Parathyroid adenoma (tissue), 2 donors: ENCODE measurements around the gene SLC25A48.
"Not testable (repeated sequence)": the region's sequence is repeated elsewhere in the genome, so short reads cannot be mapped to it uniquely, and the experiment has no call there.

ENCODE experiments used
- H2AFZ ChIP-seq: fragments of 300-600 bp; sonication (generic); one replicate; pipeline ENCODE4 v1.7.0; 2017; ENCODE audit warnings: antibody characterized with exemption, mild to moderate bottlenecking
- H3K27ac ChIP-seq: fragments of 300-600 bp; sonication (generic); one replicate; pipeline ENCODE4 v1.7.0; 2017
- H3K27me3 ChIP-seq: fragments of 300-600 bp; sonication (generic); one replicate; pipeline ENCODE4 v1.7.0; 2017; ENCODE audit warnings: low read length; ENCODE audit not compliant: control insufficient read depth, insufficient read depth
- H3K36me3 ChIP-seq: fragments of 300-600 bp; sonication (generic); one replicate; pipeline ENCODE4 v1.7.0; 2017; ENCODE audit warnings: low read length; ENCODE audit not compliant: control insufficient read depth, insufficient read depth
- H3K4me1 ChIP-seq: fragments of 300-600 bp; sonication (generic); one replicate; pipeline ENCODE4 v1.7.0; 2017; ENCODE audit warnings: control low read depth
- H3K4me2 ChIP-seq: fragments of 300-600 bp; sonication (generic); one replicate; pipeline ENCODE4 v1.7.0; 2017; ENCODE audit warnings: low read length
- H3K4me3 ChIP-seq: fragments of 300-600 bp; sonication (generic); one replicate; pipeline ENCODE4 v1.7.0; 2017; ENCODE audit warnings: low read depth, low read length
- H3K79me2 ChIP-seq: fragments of 300-600 bp; sonication (generic); one replicate; pipeline ENCODE4 v1.7.0; 2017; ENCODE audit warnings: control low read depth
- H3K9ac ChIP-seq: fragments of 300-600 bp; sonication (generic); one replicate; pipeline ENCODE4 v1.7.0; 2017; ENCODE audit warnings: mild to moderate bottlenecking
- H3K9me3 ChIP-seq: fragments of 300-600 bp; sonication (generic); one replicate; pipeline ENCODE4 v1.7.0; 2017; ENCODE audit warnings: low read length; ENCODE audit not compliant: control insufficient read depth
- TF ChIP-seq, protein P1 (sequence below): fragments of 300-600 bp; sonication (generic); IDR thresholded peaks from one replicate; pipeline ENCODE4 v1.7.0; 2017; ENCODE audit warnings: antibody characterized with exemption, mild to moderate bottlenecking
- donor health status: primary hyperparathyroidism.

The SLC25A48 gene

GRCh38 chr5:135851186-135851914 lies 16.9 kb downstream of the SLC25A48 start:
- H3K27me3 ChIP-seq, result no peaks in the 10 kb centered on the region
- no peak overlapping the region for H3K4me2 ChIP-seq
- no peak overlapping the region for H3K27ac ChIP-seq
- H2AFZ ChIP-seq, result no peak overlapping the region
- TF ChIP-seq, protein P1, sequence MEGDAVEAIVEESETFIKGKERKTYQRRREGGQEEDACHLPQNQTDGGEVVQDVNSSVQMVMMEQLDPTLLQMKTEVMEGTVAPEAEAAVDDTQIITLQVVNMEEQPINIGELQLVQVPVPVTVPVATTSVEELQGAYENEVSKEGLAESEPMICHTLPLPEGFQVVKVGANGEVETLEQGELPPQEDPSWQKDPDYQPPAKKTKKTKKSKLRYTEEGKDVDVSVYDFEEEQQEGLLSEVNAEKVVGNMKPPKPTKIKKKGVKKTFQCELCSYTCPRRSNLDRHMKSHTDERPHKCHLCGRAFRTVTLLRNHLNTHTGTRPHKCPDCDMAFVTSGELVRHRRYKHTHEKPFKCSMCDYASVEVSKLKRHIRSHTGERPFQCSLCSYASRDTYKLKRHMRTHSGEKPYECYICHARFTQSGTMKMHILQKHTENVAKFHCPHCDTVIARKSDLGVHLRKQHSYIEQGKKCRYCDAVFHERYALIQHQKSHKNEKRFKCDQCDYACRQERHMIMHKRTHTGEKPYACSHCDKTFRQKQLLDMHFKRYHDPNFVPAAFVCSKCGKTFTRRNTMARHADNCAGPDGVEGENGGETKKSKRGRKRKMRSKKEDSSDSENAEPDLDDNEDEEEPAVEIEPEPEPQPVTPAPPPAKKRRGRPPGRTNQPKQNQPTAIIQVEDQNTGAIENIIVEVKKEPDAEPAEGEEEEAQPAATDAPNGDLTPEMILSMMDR, result no peak
- H3K4me1 ChIP-seq, result no peaks in the 10 kb centered on the region
- no peak overlapping the region for H3K9ac ChIP-seq
- no peak overlapping the region for H3K4me3 ChIP-seq
- no peaks in the 10 kb centered on the region for H3K79me2 ChIP-seq
- H3K36me3 ChIP-seq, result no peaks in the 10 kb centered on the region
- H3K9me3 ChIP-seq, result no peaks in the 10 kb centered on the region

DNA sequence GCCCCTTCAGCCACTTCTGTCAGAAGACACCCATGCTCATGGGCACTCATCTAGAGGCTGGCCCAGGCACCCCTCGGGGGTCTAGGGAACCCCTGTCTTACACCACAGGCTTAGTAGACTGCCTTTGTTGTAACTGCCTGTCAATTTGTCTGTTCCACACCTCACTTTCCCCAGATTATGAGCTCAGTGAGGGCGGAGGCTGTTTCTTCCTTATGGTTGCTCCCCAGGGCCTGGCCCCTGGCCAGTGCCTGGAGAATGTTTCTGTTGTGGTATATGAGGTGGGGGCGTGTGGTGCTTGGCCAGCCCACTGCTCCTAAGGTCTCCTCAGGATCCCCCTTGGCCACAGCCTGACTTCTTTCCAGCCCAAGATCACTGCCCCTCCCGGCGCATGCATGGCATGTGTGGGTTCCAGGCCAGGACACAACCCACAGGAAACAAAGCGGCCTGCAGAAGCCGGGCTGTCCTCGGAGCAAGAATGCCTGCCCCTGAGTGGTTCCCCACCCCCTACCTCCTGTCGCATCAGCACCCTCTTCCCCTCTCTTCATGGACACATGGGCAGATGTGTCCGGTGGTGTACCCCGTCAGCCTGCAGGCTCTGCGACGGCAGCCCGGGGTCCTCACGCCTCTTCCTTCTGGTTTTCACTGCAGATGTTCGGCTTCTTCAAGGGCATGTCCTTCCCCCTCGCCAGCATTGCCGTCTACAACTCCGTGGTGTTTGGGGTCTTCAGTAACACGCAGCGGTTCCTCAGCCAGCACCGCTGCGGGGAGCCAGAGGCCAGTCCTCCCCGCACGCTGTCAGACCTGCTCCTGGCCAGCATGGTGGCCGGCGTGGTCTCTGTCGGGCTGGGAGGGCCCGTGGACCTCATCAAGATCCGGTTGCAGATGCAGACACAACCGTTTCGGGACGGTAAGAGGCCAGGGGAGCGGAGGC lies 17.7 kb downstream of the SLC25A48 start:
- Histone ChIP-seq H2AFZ (no peak overlapping the region), H3K27me3 (no peaks in the 10 kb centered on the region), H3K9me3 (no peaks in the 10 kb centered on the region), H3K4me1 (no peaks in the 10 kb centered on the region), H3K4me3 (no peak overlapping the region), H3K36me3 (no peaks in the 10 kb centered on the region), H3K4me2 (no peak overlapping the region), H3K9ac (no peak overlapping the region), H3K79me2 (no peaks in the 10 kb centered on the region), H3K27ac (no peak overlapping the region)
- TF ChIP-seq, protein P1, result no peak

- Histone ChIP-seq H2AFZ (no peak overlapping the region), H3K27me3 (no peaks in the 10 kb centered on the region), H3K9ac (no peak overlapping the region), H3K27ac (no peak overlapping the region), H3K4me2 (no peak overlapping the region), H3K4me3 (no peak overlapping the region), H3K79me2 (no peaks in the 10 kb centered on the region), H3K9me3 (no peaks in the 10 kb centered on the region), H3K36me3 (no peaks in the 10 kb centered on the region), H3K4me1 (no peaks in the 10 kb centered on the region)
- TF ChIP-seq, protein P1, result no peak
These were observed 23.3 kb downstream of the SLC25A48 start for GRCh38 chr5:135857630-135858311.

DNA sequence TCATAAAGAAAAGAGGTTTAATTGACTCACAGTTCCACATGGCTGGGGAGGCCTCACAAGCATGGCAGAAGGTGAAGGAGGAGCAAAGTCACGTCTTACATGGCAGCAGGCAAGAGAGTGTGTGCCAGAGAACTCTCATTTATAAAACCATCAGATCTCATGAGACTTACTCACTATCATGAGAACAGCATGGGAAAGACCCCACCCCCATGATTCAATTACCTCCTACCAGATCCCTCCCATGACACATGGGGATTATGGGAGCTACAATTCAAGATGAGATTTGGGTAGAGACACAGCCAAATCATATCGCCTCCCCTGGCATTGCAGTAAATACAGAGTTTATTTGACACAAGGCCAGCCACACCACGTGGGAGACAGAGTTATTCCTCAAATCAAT lies 24.7 kb downstream of the SLC25A48 start:
- H3K4me1 ChIP-seq, H3K27me3 ChIP-seq, H3K9me3 ChIP-seq, H3K4me3 ChIP-seq, H3K27ac ChIP-seq, H3K36me3 ChIP-seq, H3K4me2 ChIP-seq, H3K79me2 ChIP-seq, H2AFZ ChIP-seq, H3K9ac ChIP-seq: not testable (repeated sequence)

DNA sequence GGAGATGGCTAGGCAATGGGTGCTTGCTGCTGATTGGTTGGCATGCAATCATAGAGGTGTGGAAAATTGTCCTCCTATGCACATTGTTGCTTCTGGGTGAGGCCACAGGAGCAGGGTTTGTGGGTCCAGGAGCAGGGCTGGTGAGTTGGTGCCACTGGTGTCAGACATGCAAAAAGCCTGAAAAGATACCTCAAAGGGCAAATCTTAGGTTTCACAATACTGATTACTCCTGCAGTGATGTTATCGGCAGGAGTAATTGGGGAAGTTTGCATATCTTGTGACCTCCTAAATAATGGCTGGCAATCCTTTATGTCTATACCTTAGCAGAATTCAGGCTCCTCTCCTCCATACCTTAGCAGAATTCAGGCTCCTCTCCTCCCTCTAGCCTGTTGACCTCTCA lies 25.2 kb downstream of the SLC25A48 start:
- Histone ChIP-seq H2AFZ (no peak overlapping the region), H3K4me3 (no peak overlapping the region), H3K36me3 (no peaks in the 10 kb centered on the region), H3K27ac (no peak overlapping the region), H3K9ac (no peak overlapping the region), H3K4me1 (no peaks in the 10 kb centered on the region), H3K79me2 (no peaks in the 10 kb centered on the region), H3K4me2 (no peak overlapping the region), H3K9me3 (no peaks in the 10 kb centered on the region), H3K27me3 (no peaks in the 10 kb centered on the region)
- TF ChIP-seq, protein P1, result no peak
